ENCODE data around the gene EPS8L2.

Gene EPS8L2

DNA sequence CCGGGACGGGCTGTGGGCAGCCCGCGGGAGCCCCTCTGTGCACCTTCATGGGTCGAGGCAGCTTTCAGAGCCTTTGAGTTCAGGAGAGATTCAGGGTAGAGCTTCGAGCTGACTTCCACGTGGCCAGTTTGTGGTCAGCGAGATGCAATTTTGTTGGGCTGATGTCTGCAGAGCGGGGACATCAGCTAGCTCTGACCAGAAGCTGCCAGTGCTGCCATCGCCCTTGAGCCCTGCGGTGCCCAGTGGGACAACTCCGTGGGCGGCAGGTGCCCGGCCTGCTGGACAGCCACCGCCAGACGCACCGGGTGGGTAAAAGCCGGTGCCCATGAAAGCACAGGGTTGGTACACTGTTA is 42.0 kb downstream of the EPS8L2 start:
- 0 out of 2 replicates have a peak, but pooled peaks cover 6% of the 10 kb centered on the region for H3F3A ChIP-seq (ENCODE audit: insufficient read depth)
- H3K4me3 ChIP-seq (ENCODE audit: insufficient read depth, low read length, poor library complexity, severe bottlenecking), result peak overlapping the region; percentile 69
- no peaks in the 10 kb centered on the region for H3K27me3 ChIP-seq (ENCODE audit: low read length)
- 0 out of 2 replicates have a peak, but pooled peaks cover 5% of the 10 kb centered on the region for H4K20me1 ChIP-seq (ENCODE audit: low read depth, low read length)
- no peaks in the 10 kb centered on the region for H3K9me2 ChIP-seq (replicated peaks; ENCODE audit: insufficient read depth, low read length)
- H3K36me3 ChIP-seq (ENCODE audit: low read length), result no peaks in the 10 kb centered on the region
- peak overlapping the region; percentile 64 for H2AFZ ChIP-seq (ENCODE audit: low read depth, low read length, severe bottlenecking)
- H3K9me3 ChIP-seq (ENCODE audit: insufficient read depth, low read length), result no peaks in the 10 kb centered on the region
- H3K27ac ChIP-seq (ENCODE audit: low read depth, low read length), result peak overlapping the region; percentile 55
- H3K79me2 ChIP-seq (ENCODE audit: insufficient read depth, low read length), result peaks cover 56% of the 10 kb centered on the region
- H3K4me2 ChIP-seq (ENCODE audit: low read depth, low read length, poor library complexity, severe bottlenecking), result peak overlapping the region; percentile 82
- peak overlapping the region; percentile 86 for H3K9ac ChIP-seq (ENCODE audit: low read length)
- no peak for TF ChIP-seq EZH2phosphoT487 (conservative IDR thresholded peaks at IDR 0.05; ENCODE audit: low read length)
- TF ChIP-seq, protein P1, sequence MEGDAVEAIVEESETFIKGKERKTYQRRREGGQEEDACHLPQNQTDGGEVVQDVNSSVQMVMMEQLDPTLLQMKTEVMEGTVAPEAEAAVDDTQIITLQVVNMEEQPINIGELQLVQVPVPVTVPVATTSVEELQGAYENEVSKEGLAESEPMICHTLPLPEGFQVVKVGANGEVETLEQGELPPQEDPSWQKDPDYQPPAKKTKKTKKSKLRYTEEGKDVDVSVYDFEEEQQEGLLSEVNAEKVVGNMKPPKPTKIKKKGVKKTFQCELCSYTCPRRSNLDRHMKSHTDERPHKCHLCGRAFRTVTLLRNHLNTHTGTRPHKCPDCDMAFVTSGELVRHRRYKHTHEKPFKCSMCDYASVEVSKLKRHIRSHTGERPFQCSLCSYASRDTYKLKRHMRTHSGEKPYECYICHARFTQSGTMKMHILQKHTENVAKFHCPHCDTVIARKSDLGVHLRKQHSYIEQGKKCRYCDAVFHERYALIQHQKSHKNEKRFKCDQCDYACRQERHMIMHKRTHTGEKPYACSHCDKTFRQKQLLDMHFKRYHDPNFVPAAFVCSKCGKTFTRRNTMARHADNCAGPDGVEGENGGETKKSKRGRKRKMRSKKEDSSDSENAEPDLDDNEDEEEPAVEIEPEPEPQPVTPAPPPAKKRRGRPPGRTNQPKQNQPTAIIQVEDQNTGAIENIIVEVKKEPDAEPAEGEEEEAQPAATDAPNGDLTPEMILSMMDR (IDR thresholded peaks at IDR 0.05; ENCODE audit: insufficient read depth, low read length, poor library complexity, severe bottlenecking), result no peak

DNA sequence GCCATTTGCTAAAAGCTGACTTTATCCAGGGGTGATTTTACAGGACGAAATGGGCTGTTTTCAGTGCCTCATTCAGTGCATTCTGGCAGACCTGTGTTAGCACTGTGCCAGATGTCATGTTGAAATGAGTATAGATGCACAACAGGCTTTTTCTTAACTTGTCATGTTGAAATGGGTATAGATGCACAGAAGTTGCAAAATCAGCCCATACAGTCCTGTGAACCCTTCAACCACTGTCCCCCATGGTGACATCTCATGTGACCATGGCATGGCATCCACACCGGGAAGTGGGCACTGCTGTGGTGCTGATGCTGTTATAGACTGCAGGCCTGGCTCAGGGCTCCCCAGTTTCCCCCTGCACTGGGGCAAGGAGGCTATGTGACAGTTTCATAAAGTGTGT is 43.7 kb downstream of the EPS8L2 start:
- H4K20me1 ChIP-seq (ENCODE audit: low read depth, low read length), result 0 out of 2 replicates have a peak, but pooled peaks cover 5% of the 10 kb centered on the region
- H3K9me2 ChIP-seq (replicated peaks; ENCODE audit: insufficient read depth, low read length), result no peaks in the 10 kb centered on the region
- H3K9ac ChIP-seq (ENCODE audit: low read length), result 0 out of 2 replicates have a peak overlapping the region, but pooled peaks have one; percentile 86
- H3K27ac ChIP-seq (ENCODE audit: low read depth, low read length), result no peak overlapping the region
- H3K4me2 ChIP-seq (ENCODE audit: low read depth, low read length, poor library complexity, severe bottlenecking), result peak overlapping the region; percentile 82
- H3K79me2 ChIP-seq (ENCODE audit: insufficient read depth, low read length), result peaks cover 73% of the 10 kb centered on the region
- no peak overlapping the region for H2AFZ ChIP-seq (ENCODE audit: low read depth, low read length, severe bottlenecking)
- H3K4me3 ChIP-seq (ENCODE audit: insufficient read depth, low read length, poor library complexity, severe bottlenecking), result no peak overlapping the region
- 0 out of 2 replicates have a peak, but pooled peaks cover 6% of the 10 kb centered on the region for H3F3A ChIP-seq (ENCODE audit: insufficient read depth)
- no peak for TF ChIP-seq EZH2phosphoT487 (conservative IDR thresholded peaks at IDR 0.05; ENCODE audit: low read length)
- TF ChIP-seq, protein P1 (IDR thresholded peaks at IDR 0.05; ENCODE audit: insufficient read depth, low read length, poor library complexity, severe bottlenecking), result no peak
- H3K9me3 ChIP-seq (ENCODE audit: insufficient read depth, low read length), result no peaks in the 10 kb centered on the region
- H3K36me3 ChIP-seq (ENCODE audit: low read length), result no peaks in the 10 kb centered on the region
- H3K27me3 ChIP-seq (ENCODE audit: low read length), result no peaks in the 10 kb centered on the region

DNA sequence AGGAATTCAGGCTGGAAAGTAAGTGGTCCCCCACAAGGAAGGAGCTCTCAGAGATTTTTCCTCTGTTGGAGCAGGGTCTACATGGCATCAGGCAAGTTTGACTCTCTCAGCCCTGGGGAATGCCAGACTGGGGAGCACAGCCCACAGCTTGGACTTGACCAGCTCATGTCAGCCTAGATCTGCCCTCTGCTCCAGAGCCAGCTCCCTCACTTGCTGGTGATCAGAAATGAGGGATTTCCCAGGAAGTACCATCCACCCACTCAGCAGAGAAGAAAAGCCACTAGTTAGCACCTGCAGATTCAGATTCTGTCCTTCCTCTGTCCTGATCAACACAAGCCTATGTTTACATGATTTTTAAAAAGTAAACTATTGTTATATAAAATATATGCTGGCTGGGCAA is 54.2 kb downstream of the EPS8L2 start:
- no peaks in the 10 kb centered on the region for H3K9me2 ChIP-seq (replicated peaks; ENCODE audit: insufficient read depth, low read length)
- no peak overlapping the region for H3K4me3 ChIP-seq (ENCODE audit: insufficient read depth, low read length, poor library complexity, severe bottlenecking)
- TF ChIP-seq EZH2phosphoT487 (conservative IDR thresholded peaks at IDR 0.05; ENCODE audit: low read length), result no peak
- TF ChIP-seq, protein P1 (IDR thresholded peaks at IDR 0.05; ENCODE audit: insufficient read depth, low read length, poor library complexity, severe bottlenecking), result no peak
- no peak overlapping the region for H2AFZ ChIP-seq (ENCODE audit: low read depth, low read length, severe bottlenecking)
- no peaks in the 10 kb centered on the region for H3K9me3 ChIP-seq (ENCODE audit: insufficient read depth, low read length)
- peaks cover 14% of the 10 kb centered on the region for H3F3A ChIP-seq (ENCODE audit: insufficient read depth)
- no peak overlapping the region for H3K9ac ChIP-seq (ENCODE audit: low read length)
- no peak overlapping the region for H3K4me2 ChIP-seq (ENCODE audit: low read depth, low read length, poor library complexity, severe bottlenecking)
- peaks cover 18% of the 10 kb centered on the region for H3K79me2 ChIP-seq (ENCODE audit: insufficient read depth, low read length)
- no peaks in the 10 kb centered on the region for H3K27me3 ChIP-seq (ENCODE audit: low read length)
- peaks cover 8% of the 10 kb centered on the region; the same call in 1 of the 2 replicates for H3K36me3 ChIP-seq (ENCODE audit: low read length)
- no peak overlapping the region for H3K27ac ChIP-seq (ENCODE audit: low read depth, low read length)
- peaks cover 6% of the 10 kb centered on the region; the same call in 1 of the 2 replicates for H4K20me1 ChIP-seq (ENCODE audit: low read depth, low read length)
